ENCODE measurements around the gene KCNIP3. TPM values are rescaled to one million over a fixed set of nuclear protein-coding genes. Genes with fewer than 3 reads are reported as not detected.

The KCNIP3 gene
- polyA plus RNA-seq, 1 of the 3 experiments (the other 2 are of a cell fraction): 0.97 TPM

DNA sequence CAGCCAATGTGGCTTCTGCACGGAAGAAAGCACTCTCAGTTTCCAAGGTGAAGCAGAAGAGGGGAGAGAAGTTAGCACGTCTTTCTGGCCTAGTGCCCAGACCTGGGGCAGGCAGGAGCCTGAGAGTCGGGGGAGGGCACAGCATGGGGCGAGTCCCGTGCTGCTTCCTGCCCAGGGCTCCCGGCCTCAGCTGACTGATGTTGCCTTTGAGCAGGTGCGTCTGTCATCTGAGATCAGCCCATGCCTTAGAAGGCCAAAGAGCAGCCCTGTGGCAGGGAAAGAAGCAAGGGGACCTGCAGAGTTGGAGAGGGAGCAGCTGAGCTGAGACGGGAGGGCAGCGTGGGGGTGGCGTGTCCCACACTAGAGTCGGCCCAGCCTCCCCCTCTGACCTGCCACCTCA is 3.3 kb downstream of the KCNIP3 start:
- no peaks in the 10 kb centered on the region for H3K36me3 ChIP-seq (replicated peaks in 1 of 2; ENCODE audit: control insufficient read depth in 1 of 2, insufficient read depth in 2 of 2, low read length in 1 of 2)
- H3K27me3 ChIP-seq (ENCODE audit: insufficient read depth): no peaks in the 10 kb centered on the region; the same call in 1 of the 2 replicates
- ChIA-PET POLR2A (no interaction called here), CTCF (interaction anchor here (0.8 to 1.6 kb wide), 2 partner anchors 45 to 69 kb away, joined by 3 to 6 read pairs; no protein-coding TSS in a partner anchor)
- peaks cover 0 to 56% of the 10 kb centered on the region in 2 experiments; a peak in 2 of 4 replicates for H3K4me1 ChIP-seq (ENCODE audit: control insufficient read depth in 1 of 2, insufficient read depth in 2 of 2, low read depth in 1 of 2, low read length in 1 of 2)
- no peaks in the 10 kb centered on the region for H3K79me2 ChIP-seq (ENCODE audit: insufficient read depth)
- no peaks in the 10 kb centered on the region for H3F3A ChIP-seq (replicated peaks; ENCODE audit: insufficient read depth)
- WGBS (ENCODE audit: low lambda C conversion rate): 48% methylated on average over 5 of the region's 11 CpGs
- no peak overlapping the region for H3K4me2 ChIP-seq
- H3K4me3 ChIP-seq (ENCODE audit: low read depth in 2 of 2, low read length in 1 of 2): no peak overlapping the region
- no peak overlapping the region for H3K27ac ChIP-seq (ENCODE audit: low read depth in 2 of 2, low read length in 1 of 2)
- no peaks in the 10 kb centered on the region for H4K20me1 ChIP-seq (ENCODE audit: insufficient read depth)
- TF ChIP-seq, protein P1, sequence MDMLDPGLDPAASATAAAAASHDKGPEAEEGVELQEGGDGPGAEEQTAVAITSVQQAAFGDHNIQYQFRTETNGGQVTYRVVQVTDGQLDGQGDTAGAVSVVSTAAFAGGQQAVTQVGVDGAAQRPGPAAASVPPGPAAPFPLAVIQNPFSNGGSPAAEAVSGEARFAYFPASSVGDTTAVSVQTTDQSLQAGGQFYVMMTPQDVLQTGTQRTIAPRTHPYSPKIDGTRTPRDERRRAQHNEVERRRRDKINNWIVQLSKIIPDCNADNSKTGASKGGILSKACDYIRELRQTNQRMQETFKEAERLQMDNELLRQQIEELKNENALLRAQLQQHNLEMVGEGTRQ (IDR thresholded peaks at IDR 0.05; ENCODE audit: borderline replicate concordance, low read depth, low read length): no peak
- TF ChIP-seq, protein P2, sequence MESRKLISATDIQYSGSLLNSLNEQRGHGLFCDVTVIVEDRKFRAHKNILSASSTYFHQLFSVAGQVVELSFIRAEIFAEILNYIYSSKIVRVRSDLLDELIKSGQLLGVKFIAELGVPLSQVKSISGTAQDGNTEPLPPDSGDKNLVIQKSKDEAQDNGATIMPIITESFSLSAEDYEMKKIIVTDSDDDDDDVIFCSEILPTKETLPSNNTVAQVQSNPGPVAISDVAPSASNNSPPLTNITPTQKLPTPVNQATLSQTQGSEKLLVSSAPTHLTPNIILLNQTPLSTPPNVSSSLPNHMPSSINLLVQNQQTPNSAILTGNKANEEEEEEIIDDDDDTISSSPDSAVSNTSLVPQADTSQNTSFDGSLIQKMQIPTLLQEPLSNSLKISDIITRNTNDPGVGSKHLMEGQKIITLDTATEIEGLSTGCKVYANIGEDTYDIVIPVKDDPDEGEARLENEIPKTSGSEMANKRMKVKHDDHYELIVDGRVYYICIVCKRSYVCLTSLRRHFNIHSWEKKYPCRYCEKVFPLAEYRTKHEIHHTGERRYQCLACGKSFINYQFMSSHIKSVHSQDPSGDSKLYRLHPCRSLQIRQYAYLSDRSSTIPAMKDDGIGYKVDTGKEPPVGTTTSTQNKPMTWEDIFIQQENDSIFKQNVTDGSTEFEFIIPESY (IDR thresholded peaks at IDR 0.05; ENCODE audit: borderline replicate concordance, low read depth): no peak
- TF ChIP-seq POLR2AphosphoS5 (IDR thresholded peaks at IDR 0.05; ENCODE audit: low read depth, low read length): no peak
- no peak for TF ChIP-seq NFIC (IDR thresholded peaks at IDR 0.05; ENCODE audit: borderline replicate concordance)
- TF ChIP-seq SIN3A (IDR thresholded peaks at IDR 0.05; ENCODE audit: borderline replicate concordance, low read depth, low read length): no peak
- TF ChIP-seq MXI1 (IDR thresholded peaks at IDR 0.05; ENCODE audit: low read depth, low read length): no peak
- no peak for TF ChIP-seq TAF1 (IDR thresholded peaks at IDR 0.05; ENCODE audit: borderline replicate concordance, low read depth, low read length)
- TF ChIP-seq RFX5 (IDR thresholded peaks at IDR 0.05; ENCODE audit: low read length): no peak
- TF ChIP-seq, protein P3, sequence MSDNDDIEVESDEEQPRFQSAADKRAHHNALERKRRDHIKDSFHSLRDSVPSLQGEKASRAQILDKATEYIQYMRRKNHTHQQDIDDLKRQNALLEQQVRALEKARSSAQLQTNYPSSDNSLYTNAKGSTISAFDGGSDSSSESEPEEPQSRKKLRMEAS (IDR thresholded peaks at IDR 0.05; ENCODE audit: low read depth): no peak
- TF ChIP-seq, protein P4, sequence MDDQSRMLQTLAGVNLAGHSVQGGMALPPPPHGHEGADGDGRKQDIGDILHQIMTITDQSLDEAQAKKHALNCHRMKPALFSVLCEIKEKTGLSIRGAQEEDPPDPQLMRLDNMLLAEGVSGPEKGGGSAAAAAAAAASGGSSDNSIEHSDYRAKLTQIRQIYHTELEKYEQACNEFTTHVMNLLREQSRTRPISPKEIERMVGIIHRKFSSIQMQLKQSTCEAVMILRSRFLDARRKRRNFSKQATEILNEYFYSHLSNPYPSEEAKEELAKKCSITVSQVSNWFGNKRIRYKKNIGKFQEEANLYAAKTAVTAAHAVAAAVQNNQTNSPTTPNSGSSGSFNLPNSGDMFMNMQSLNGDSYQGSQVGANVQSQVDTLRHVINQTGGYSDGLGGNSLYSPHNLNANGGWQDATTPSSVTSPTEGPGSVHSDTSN (IDR thresholded peaks at IDR 0.05): no peak
- no peak for TF ChIP-seq MEF2A (IDR thresholded peaks at IDR 0.05; ENCODE audit: borderline replicate concordance, low read depth)
- no peak for TF ChIP-seq TEAD4 (IDR thresholded peaks at IDR 0.05; ENCODE audit: borderline replicate concordance, insufficient read depth)
- H3K9me3 ChIP-seq: no peaks in the 10 kb centered on the region
- no peak overlapping the region for H3K9ac ChIP-seq
- no peaks in the 10 kb centered on the region for H3K9me2 ChIP-seq
- DNase-seq: no peak
- no peak overlapping the region for H2AFZ ChIP-seq (ENCODE audit: low read depth)

DNA sequence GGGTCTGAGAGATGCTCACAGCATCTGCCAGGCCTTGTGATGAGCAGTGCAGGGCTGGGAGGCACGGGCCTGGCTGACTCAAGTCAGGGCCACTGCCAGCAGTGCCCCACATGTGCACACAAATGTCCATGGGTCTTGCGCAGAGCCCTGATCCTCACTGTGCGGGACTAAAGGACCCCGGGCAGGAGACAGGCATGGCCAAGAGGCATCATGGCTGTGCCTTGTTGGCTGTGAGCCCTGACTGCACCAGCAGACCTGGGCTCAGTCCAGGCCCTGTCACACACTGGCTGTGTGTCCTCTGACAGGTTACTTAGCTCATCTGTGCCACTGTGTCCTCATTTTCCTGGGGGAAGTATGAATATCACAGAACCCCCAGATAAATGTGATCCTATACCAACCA is 4.0 kb downstream of the KCNIP3 start:
- Histone ChIP-seq H3K9me3 (no peaks in the 10 kb centered on the region), H3K4me2 (no peak overlapping the region), H3F3A (replicated peaks; ENCODE audit: insufficient read depth) (no peaks in the 10 kb centered on the region), H3K27ac (ENCODE audit: low read depth in 2 of 2, low read length in 1 of 2) (no peak overlapping the region; a peak in 1 of 4 replicates), H3K79me2 (ENCODE audit: insufficient read depth) (no peaks in the 10 kb centered on the region), H3K27me3 (ENCODE audit: insufficient read depth) (no peaks in the 10 kb centered on the region; the same call in 1 of the 2 replicates), H3K36me3 (replicated peaks in 1 of 2; ENCODE audit: control insufficient read depth in 1 of 2, insufficient read depth in 2 of 2, low read length in 1 of 2) (no peaks in the 10 kb centered on the region), H4K20me1 (ENCODE audit: insufficient read depth) (no peaks in the 10 kb centered on the region), H2AFZ (ENCODE audit: low read depth) (no peak overlapping the region), H3K4me1 (ENCODE audit: control insufficient read depth in 1 of 2, insufficient read depth in 2 of 2, low read depth in 1 of 2, low read length in 1 of 2) (peaks cover 0 to 56% of the 10 kb centered on the region in 2 experiments; a peak in 2 of 4 replicates), H3K9ac (no peak overlapping the region), H3K9me2 (no peaks in the 10 kb centered on the region), H3K4me3 (ENCODE audit: low read depth in 2 of 2, low read length in 1 of 2) (no peak overlapping the region)
- ChIA-PET CTCF (interaction anchor here (0.8 to 1.6 kb wide), 3 partner anchors 44 to 70 kb away, joined by 3 to 8 read pairs (median 6); no protein-coding TSS in a partner anchor), POLR2A (no interaction called here)
- DNase-seq: no peak
- 0% methylated on average over 1 of the region's 4 CpGs for WGBS (ENCODE audit: low lambda C conversion rate)
- TF ChIP-seq, protein P5, sequence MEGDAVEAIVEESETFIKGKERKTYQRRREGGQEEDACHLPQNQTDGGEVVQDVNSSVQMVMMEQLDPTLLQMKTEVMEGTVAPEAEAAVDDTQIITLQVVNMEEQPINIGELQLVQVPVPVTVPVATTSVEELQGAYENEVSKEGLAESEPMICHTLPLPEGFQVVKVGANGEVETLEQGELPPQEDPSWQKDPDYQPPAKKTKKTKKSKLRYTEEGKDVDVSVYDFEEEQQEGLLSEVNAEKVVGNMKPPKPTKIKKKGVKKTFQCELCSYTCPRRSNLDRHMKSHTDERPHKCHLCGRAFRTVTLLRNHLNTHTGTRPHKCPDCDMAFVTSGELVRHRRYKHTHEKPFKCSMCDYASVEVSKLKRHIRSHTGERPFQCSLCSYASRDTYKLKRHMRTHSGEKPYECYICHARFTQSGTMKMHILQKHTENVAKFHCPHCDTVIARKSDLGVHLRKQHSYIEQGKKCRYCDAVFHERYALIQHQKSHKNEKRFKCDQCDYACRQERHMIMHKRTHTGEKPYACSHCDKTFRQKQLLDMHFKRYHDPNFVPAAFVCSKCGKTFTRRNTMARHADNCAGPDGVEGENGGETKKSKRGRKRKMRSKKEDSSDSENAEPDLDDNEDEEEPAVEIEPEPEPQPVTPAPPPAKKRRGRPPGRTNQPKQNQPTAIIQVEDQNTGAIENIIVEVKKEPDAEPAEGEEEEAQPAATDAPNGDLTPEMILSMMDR (IDR thresholded peaks at IDR 0.05): no peak
- no peak for TF ChIP-seq RCOR1 (IDR thresholded peaks at IDR 0.05; ENCODE audit: low read length)
- no peak for TF ChIP-seq FOXM1 (IDR thresholded peaks at IDR 0.05; ENCODE audit: low read depth)
- no peak for TF ChIP-seq POLR2AphosphoS5 (IDR thresholded peaks at IDR 0.05; ENCODE audit: low read depth, low read length)
- TF ChIP-seq, protein P6, sequence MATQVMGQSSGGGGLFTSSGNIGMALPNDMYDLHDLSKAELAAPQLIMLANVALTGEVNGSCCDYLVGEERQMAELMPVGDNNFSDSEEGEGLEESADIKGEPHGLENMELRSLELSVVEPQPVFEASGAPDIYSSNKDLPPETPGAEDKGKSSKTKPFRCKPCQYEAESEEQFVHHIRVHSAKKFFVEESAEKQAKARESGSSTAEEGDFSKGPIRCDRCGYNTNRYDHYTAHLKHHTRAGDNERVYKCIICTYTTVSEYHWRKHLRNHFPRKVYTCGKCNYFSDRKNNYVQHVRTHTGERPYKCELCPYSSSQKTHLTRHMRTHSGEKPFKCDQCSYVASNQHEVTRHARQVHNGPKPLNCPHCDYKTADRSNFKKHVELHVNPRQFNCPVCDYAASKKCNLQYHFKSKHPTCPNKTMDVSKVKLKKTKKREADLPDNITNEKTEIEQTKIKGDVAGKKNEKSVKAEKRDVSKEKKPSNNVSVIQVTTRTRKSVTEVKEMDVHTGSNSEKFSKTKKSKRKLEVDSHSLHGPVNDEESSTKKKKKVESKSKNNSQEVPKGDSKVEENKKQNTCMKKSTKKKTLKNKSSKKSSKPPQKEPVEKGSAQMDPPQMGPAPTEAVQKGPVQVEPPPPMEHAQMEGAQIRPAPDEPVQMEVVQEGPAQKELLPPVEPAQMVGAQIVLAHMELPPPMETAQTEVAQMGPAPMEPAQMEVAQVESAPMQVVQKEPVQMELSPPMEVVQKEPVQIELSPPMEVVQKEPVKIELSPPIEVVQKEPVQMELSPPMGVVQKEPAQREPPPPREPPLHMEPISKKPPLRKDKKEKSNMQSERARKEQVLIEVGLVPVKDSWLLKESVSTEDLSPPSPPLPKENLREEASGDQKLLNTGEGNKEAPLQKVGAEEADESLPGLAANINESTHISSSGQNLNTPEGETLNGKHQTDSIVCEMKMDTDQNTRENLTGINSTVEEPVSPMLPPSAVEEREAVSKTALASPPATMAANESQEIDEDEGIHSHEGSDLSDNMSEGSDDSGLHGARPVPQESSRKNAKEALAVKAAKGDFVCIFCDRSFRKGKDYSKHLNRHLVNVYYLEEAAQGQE (IDR thresholded peaks at IDR 0.05; ENCODE audit: low read depth, low read length): no peak
- TF ChIP-seq NRF1 (IDR thresholded peaks at IDR 0.05; ENCODE audit: low read depth, low read length): no peak
